Measurements from ENCODE around the gene RSPH6A.

GRCh38 chr19:45817725-45818301 is 2.7 kb upstream of the RSPH6A start:
- TF ChIP-seq CTCF (IDR thresholded peaks at IDR 0.05): no peak
- TF ChIP-seq POLR2A (IDR thresholded peaks at IDR 0.05; ENCODE audit: low read depth): no peak
- no peak for TF ChIP-seq EP300 (IDR thresholded peaks at IDR 0.05)
- TF ChIP-seq POLR2AphosphoS5 (IDR thresholded peaks at IDR 0.05): no peak
